Stimulated activated memory B cell treated with anti-CD40 and anti-IgM and Interleukin-4, amounts not matched to agents 10 μg/mL and 1 μg/mL and 100 μg/mL, for 72 hours (primary cell): ENCODE results near the gene GXYLT1.
A peak's percentile ranks its signal among the peaks of the same experiment; 100 is the strongest.
"Not testable (repeated sequence)": the region's sequence is repeated elsewhere in the genome, so short reads cannot be mapped to it uniquely, and the experiment has no call there.

Experiments used
- ATAC-seq: fragments of 150-1000 bp; cut with Tn5 transposase; 2 replicates; pipeline ENCODE4 v1.10.0; 2021
- H3K27ac Mint-ChIP-seq: one replicate; pipeline ENCODE4 v1.8.0; 2022; ENCODE audit warnings: mild to moderate bottlenecking, mixed read lengths
- H3K27me3 Mint-ChIP-seq: one replicate; pipeline ENCODE4 v1.8.0; 2022; ENCODE audit warnings: mixed read lengths
- H3K36me3 Mint-ChIP-seq: one replicate; pipeline ENCODE4 v1.8.0; 2022; ENCODE audit warnings: mixed read lengths
- H3K4me1 Mint-ChIP-seq: one replicate; pipeline ENCODE4 v1.8.0; 2022; ENCODE audit warnings: mixed read lengths
- H3K4me3 Mint-ChIP-seq: one replicate; pipeline ENCODE4 v1.8.0; 2022; ENCODE audit warnings: mild to moderate bottlenecking, moderate library complexity, mixed read lengths
- H3K9me3 Mint-ChIP-seq: one replicate; pipeline ENCODE4 v1.8.0; 2022; ENCODE audit warnings: mixed read lengths

The GXYLT1 gene

DNA sequence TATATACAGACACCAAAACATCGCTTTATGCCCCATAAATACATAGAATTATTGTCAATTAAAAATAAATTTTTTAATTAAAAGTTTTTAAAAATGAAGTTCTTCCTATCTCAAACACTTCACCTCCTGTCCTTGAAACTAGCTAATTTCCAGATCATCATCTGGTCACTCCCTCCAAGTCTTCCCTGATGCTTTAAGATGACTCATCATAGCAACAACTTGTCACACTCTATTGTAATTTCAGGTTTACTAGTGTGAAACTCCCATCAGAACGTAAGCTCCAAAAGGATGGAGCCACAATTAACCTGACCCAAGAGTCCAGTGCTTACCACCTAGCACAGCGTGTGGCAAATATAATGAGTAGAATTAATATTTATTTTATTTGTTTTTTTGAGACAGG, 16.3 kb downstream of the GXYLT1 start:
- Mint-ChIP-seq H3K27me3 (no peaks in the 10 kb centered on the region), H3K36me3 (no peaks in the 10 kb centered on the region), H3K4me1 (peaks cover 13% of the 10 kb centered on the region), H3K9me3 (no peaks in the 10 kb centered on the region), H3K27ac (no peak overlapping the region), H3K4me3 (no peak overlapping the region)
- no peak for ATAC-seq

DNA sequence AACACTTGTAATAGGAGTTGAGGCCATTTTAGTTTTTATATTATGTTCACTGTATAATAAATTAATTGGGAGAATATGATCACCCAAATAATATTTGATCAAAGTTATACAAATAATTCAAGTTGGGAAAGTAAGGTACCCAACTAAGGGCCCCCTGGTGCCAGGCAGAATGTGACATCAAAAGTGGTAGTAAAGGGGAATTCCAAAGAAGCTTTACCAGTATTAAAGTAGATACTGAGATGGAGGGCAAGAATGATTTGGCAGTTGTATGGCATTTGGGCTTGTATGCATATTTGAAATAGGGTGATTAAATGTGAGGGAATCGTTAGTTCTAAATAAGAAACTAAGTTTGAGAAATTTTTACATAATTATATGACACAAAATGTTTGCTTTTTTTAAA, 17.7 kb downstream of the GXYLT1 start:
- no peaks in the 10 kb centered on the region for H3K9me3 Mint-ChIP-seq
- H3K4me1 Mint-ChIP-seq, result peaks cover 11% of the 10 kb centered on the region
- no peak overlapping the region for H3K27ac Mint-ChIP-seq
- no peak for ATAC-seq
- H3K4me3 Mint-ChIP-seq, result no peak overlapping the region
- no peaks in the 10 kb centered on the region for H3K27me3 Mint-ChIP-seq
- no peaks in the 10 kb centered on the region for H3K36me3 Mint-ChIP-seq

DNA sequence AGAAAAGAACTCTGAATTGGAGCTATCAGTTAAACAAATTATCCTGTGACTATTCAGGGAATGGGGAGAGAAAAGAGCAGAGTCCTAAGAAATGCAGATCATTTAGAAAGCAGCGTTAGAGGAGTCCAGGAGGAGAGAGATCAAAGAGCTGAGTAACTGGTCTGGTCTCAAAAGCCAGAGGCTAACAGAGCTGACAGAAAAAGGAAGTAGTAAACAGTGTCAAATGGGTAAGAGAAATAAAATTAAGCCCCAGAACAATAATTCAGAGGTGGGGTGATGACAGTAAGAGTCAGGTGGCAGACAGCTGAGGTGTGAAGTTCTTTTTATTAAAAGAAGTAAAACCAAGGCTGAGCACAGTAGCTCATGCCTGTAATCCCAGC, 19.3 kb downstream of the GXYLT1 start:
- ATAC-seq, result peak; percentile 39
- no peaks in the 10 kb centered on the region for H3K36me3 Mint-ChIP-seq
- H3K27ac Mint-ChIP-seq, result no peak overlapping the region
- no peaks in the 10 kb centered on the region for H3K9me3 Mint-ChIP-seq
- H3K4me1 Mint-ChIP-seq, result peaks cover 9% of the 10 kb centered on the region
- no peaks in the 10 kb centered on the region for H3K27me3 Mint-ChIP-seq
- H3K4me3 Mint-ChIP-seq, result no peak overlapping the region

- ATAC-seq, result no peak
- Mint-ChIP-seq H3K27ac (no peak overlapping the region), H3K36me3 (peaks cover 4% of the 10 kb centered on the region), H3K9me3 (no peaks in the 10 kb centered on the region), H3K4me3 (no peak overlapping the region), H3K4me1 (peaks cover 7% of the 10 kb centered on the region), H3K27me3 (no peaks in the 10 kb centered on the region)
Measured at GRCh38 chr12:42124764-42125387, 19.8 kb downstream of the GXYLT1 start.

- Mint-ChIP-seq H3K27me3 (no peaks in the 10 kb centered on the region), H3K36me3 (peaks cover 45% of the 10 kb centered on the region), H3K4me1 (peaks cover 7% of the 10 kb centered on the region), H3K4me3 (no peak overlapping the region), H3K27ac (peak overlapping the region; percentile 27), H3K9me3 (peaks cover 2% of the 10 kb centered on the region)
- ATAC-seq, result no peak
Measured at GRCh38 chr12:42119085-42119633, 25.5 kb downstream of the GXYLT1 start.

DNA sequence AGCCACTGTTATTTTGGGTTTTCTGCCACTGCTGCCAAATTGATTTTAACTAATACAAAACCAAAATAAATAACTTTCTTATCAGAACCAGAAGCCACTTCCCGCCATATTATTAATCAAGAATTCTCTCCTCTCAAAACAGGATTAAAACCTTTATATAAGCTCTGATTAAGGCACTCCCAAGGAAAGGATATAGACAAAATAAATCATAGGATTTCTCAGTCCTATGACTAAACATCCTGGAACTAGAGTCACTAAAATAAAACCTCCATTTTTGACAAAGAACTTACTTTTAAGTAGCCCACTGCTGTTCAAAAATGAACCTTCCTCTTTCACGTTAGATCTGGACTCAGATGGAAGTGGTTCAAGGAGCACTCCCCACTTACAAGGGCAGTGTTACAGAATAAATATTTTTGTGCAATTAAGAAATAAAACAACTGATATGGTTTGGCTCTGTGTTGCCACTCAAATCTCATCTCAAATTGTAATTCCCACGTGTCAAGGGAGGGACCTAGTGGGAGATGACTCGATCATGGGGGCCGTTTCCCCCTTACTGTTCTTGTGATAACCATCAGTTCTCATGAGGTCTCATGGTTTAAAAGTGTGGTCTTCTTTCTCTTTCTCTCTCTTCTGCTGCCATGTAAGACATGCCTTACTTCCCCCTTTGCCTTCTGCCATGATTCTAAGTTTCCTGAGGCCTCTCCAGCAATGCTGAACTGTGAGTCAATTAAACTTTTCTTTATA, 26.4 kb downstream of the GXYLT1 start:
- Mint-ChIP-seq H3K36me3 (peaks cover 51% of the 10 kb centered on the region), H3K27me3 (no peaks in the 10 kb centered on the region), H3K4me1 (peaks cover 10% of the 10 kb centered on the region), H3K27ac (no peak overlapping the region), H3K4me3 (no peak overlapping the region), H3K9me3 (peaks cover 5% of the 10 kb centered on the region)
- ATAC-seq, result no peak

DNA sequence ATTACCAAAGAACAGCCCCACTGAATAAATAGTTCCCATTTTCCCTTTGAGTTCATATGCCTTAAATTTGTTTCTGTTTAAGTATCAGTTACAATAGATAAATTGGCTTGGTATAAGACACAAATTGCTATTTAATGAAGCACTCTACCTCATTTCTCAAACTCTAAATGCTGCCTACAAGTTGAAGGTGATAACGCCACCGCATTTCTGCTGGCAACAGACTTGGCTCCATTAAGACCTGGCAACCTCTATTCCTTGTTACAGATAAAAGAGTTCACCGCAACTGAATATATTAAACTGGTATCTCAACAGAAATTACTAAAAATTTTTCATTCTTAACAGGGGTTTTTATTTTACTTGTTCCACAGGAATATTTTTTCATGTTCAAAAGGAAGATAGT, 35.6 kb downstream of the GXYLT1 start:
- H3K27me3 Mint-ChIP-seq, result no peaks in the 10 kb centered on the region
- H3K4me1 Mint-ChIP-seq, result peaks cover 2% of the 10 kb centered on the region
- no peak overlapping the region for H3K27ac Mint-ChIP-seq
- H3K4me3 Mint-ChIP-seq, result no peak overlapping the region
- peaks cover 5% of the 10 kb centered on the region for H3K9me3 Mint-ChIP-seq
- peaks cover 40% of the 10 kb centered on the region for H3K36me3 Mint-ChIP-seq
- no peak for ATAC-seq

- not testable (repeated sequence) for H3K4me3 Mint-ChIP-seq, H3K9me3 Mint-ChIP-seq, H3K4me1 Mint-ChIP-seq, H3K27ac Mint-ChIP-seq, H3K27me3 Mint-ChIP-seq, ATAC-seq
- H3K36me3 Mint-ChIP-seq, result peaks cover 20% of the 10 kb centered on the region
Measured at GRCh38 chr12:42106791-42107190, 37.9 kb downstream of the GXYLT1 start.

DNA sequence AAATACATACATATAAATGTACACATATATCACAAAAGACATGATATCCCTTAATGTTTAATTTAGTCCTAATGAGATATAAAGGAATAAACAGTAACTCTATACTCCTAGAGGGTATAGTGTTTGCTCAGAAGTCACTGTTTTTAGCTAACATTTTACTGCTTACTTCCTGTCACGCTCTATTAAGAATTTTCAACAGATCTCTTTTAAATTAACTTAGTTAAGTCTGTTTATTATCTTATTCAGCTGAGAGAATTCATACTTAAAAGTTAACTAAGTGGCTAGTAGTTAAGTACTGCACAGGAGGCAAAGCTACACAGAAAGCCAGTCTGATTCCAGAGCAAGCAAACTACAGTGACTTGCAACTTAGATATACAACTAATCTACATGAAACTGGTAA, 39.9 kb downstream of the GXYLT1 start:
- Mint-ChIP-seq H3K4me1 (no peaks in the 10 kb centered on the region), H3K4me3 (no peak overlapping the region), H3K9me3 (no peaks in the 10 kb centered on the region), H3K27ac (peak overlapping the region; percentile 35), H3K36me3 (peaks cover 6% of the 10 kb centered on the region), H3K27me3 (no peaks in the 10 kb centered on the region)
- ATAC-seq, result no peak

DNA sequence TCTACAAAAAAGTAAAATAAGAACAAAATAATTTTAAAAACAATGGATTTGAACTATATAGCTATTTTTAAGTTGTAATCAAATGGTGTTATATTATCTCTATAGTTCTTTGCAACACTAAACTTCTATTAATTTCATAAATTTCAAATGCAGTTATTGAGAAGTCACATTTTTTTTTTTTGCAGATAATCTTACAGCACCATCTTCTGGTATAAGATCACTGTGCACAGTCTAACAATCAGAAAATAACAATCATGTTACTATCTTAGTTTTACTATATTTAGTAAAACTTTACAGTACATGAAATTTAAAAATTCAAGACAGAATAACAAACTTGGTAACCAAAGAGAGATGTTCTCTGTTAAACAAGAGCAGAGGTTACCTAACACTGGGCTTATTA, 40.6 kb downstream of the GXYLT1 start:
- no peak for ATAC-seq
- no peaks in the 10 kb centered on the region for H3K9me3 Mint-ChIP-seq
- no peaks in the 10 kb centered on the region for H3K4me1 Mint-ChIP-seq
- H3K27me3 Mint-ChIP-seq, result no peaks in the 10 kb centered on the region
- no peak overlapping the region for H3K4me3 Mint-ChIP-seq
- peak overlapping the region; percentile 35 for H3K27ac Mint-ChIP-seq
- H3K36me3 Mint-ChIP-seq, result peaks cover 6% of the 10 kb centered on the region

GRCh38 chr12:42103155-42103554, 41.5 kb downstream of the GXYLT1 start:
- H3K27me3 Mint-ChIP-seq, result no peaks in the 10 kb centered on the region
- no peak overlapping the region for H3K27ac Mint-ChIP-seq
- no peak overlapping the region for H3K4me3 Mint-ChIP-seq
- ATAC-seq, result no peak
- H3K4me1 Mint-ChIP-seq, result peaks cover 5% of the 10 kb centered on the region
- H3K36me3 Mint-ChIP-seq, result peaks cover under 1% of the 10 kb centered on the region
- no peaks in the 10 kb centered on the region for H3K9me3 Mint-ChIP-seq

GRCh38 chr12:42102720-42103119, 42.0 kb downstream of the GXYLT1 start:
- Mint-ChIP-seq H3K36me3 (peaks cover 4% of the 10 kb centered on the region), H3K4me3 (no peak overlapping the region), H3K4me1 (peaks cover 10% of the 10 kb centered on the region), H3K27me3 (no peaks in the 10 kb centered on the region), H3K9me3 (no peaks in the 10 kb centered on the region), H3K27ac (no peak overlapping the region)
- no peak for ATAC-seq

DNA sequence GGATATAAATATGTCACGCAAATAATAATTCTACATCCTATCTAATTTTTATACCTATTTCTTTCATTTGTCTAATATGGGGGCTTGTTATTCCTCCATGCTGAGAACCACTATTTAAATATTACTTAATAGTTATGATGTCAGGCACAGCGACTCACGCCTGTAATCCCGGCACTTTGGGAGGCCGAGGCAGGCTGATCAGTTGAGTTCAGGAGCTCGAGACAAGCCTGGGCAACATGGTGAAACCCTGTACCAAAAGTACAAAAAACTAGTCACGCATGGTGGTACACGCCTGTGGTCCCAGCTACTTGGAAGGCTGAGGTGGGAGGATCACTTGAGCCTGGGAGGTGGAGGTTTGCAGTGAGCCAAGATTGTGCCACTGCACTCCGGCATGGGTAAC, 45.2 kb downstream of the GXYLT1 start:
- H3K27ac Mint-ChIP-seq, result peak overlapping the region; percentile 87
- H3K36me3 Mint-ChIP-seq, result peaks cover 29% of the 10 kb centered on the region
- peaks cover 28% of the 10 kb centered on the region for H3K4me1 Mint-ChIP-seq
- no peaks in the 10 kb centered on the region for H3K9me3 Mint-ChIP-seq
- no peak overlapping the region for H3K4me3 Mint-ChIP-seq
- H3K27me3 Mint-ChIP-seq, result no peaks in the 10 kb centered on the region
- ATAC-seq, result no peak

DNA sequence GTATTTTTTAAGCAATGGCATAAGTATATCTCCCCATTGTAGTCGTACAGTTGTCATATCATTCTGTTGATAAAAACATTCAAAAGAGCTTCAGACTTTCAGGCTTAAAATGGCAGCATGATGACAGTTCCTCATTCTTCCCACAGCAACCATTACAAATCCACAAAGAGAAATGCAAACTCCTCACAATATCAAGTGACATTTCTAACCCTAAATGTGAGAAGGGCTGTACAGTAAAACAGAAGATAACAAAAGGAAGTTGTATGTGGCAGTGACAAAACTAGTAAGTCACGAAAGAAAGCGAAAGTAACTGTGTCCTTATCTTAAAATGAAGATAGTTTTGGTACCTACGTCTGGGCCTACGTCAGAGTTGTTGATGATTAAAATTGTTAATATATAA, 46.7 kb downstream of the GXYLT1 start:
- peaks cover 29% of the 10 kb centered on the region for H3K36me3 Mint-ChIP-seq
- H3K27ac Mint-ChIP-seq, result peak overlapping the region; percentile 87
- peak; percentile 80 for ATAC-seq
- H3K4me3 Mint-ChIP-seq, result peak overlapping the region; percentile 77
- H3K9me3 Mint-ChIP-seq, result no peaks in the 10 kb centered on the region
- H3K4me1 Mint-ChIP-seq, result peaks cover 28% of the 10 kb centered on the region
- no peaks in the 10 kb centered on the region for H3K27me3 Mint-ChIP-seq

- peaks cover 36% of the 10 kb centered on the region for H3K4me1 Mint-ChIP-seq
- H3K27me3 Mint-ChIP-seq, result no peaks in the 10 kb centered on the region
- no peak for ATAC-seq
- H3K36me3 Mint-ChIP-seq, result peaks cover 48% of the 10 kb centered on the region
- no peak overlapping the region for H3K4me3 Mint-ChIP-seq
- H3K27ac Mint-ChIP-seq, result no peak overlapping the region
- H3K9me3 Mint-ChIP-seq, result no peaks in the 10 kb centered on the region
Measured at GRCh38 chr12:42094277-42094676, 50.4 kb downstream of the GXYLT1 start.

- Mint-ChIP-seq H3K4me3 (no peak overlapping the region), H3K4me1 (peaks cover 25% of the 10 kb centered on the region), H3K36me3 (peaks cover 61% of the 10 kb centered on the region), H3K27ac (no peak overlapping the region), H3K9me3 (no peaks in the 10 kb centered on the region), H3K27me3 (no peaks in the 10 kb centered on the region)
- no peak for ATAC-seq
Measured at GRCh38 chr12:42091769-42092168, 52.9 kb downstream of the GXYLT1 start.
